Measurements from ENCODE around the gene GRK5. TPM values are rescaled to one million over a fixed set of nuclear protein-coding genes. Genes with fewer than 3 reads are reported as not detected.

GRK5 gene
- total RNA-seq, 2 donors from 2014 or later = 9.1 to 11.9 TPM

GRCh38 chr10:119466076-119466475, 258.7 kb downstream of the GRK5 start:
- peaks cover 41% of the 10 kb centered on the region for H3K27me3 Mint-ChIP-seq (ENCODE audit: insufficient read depth)
- 78 to 87% methylated on average over 6 to 10 of the region's 10 CpGs for WGBS, 2 experiments (ENCODE audit: insufficient coverage in 1 of 2, insufficient read length in 1 of 2)

GRCh38 chr10:119466655-119467054, 259.3 kb downstream of the GRK5 start:
- Mint-ChIP-seq H3K27me3 (ENCODE audit: insufficient read depth) (peaks cover 45% of the 10 kb centered on the region), H3K9me3 (peaks cover 12% of the 10 kb centered on the region), H3K27ac (no peak overlapping the region), H3K4me1 (no peaks in the 10 kb centered on the region), H3K4me3 (no peak overlapping the region), H3K36me3 (ENCODE audit: low read depth) (no peaks in the 10 kb centered on the region)
- TF ChIP-seq CTCF (conservative IDR thresholded peaks at IDR 0.05) = no peak
- no peak for DNase-seq
- H3K4me3 ChIP-seq (ENCODE audit: low read length) = no peak overlapping the region
- no peak overlapping the region for H3K9ac ChIP-seq (ENCODE audit: extremely low read depth, low read length, poor library complexity, severe bottlenecking)
- H3K27me3 ChIP-seq (ENCODE audit: control insufficient read depth, insufficient read depth, low read length, poor library complexity, severe bottlenecking) = peaks cover 13% of the 10 kb centered on the region
- WGBS, 2 experiments (ENCODE audit: insufficient coverage in 1 of 2, insufficient read length in 1 of 2) = 74 to 90% methylated on average over 6 to 7 of the region's 7 CpGs
- H3K36me3 ChIP-seq (ENCODE audit: control insufficient read depth, insufficient read depth, low read length) = no peaks in the 10 kb centered on the region
- no peak overlapping the region for H3K27ac ChIP-seq (ENCODE audit: low read depth, low read length)
- no peaks in the 10 kb centered on the region for H3K4me1 ChIP-seq (ENCODE audit: control insufficient read depth, insufficient read depth, low read length)
- H3K9me3 ChIP-seq (ENCODE audit: control insufficient read depth, low read length) = peaks cover 8% of the 10 kb centered on the region

More at GRCh38 chr10:119466076-119466475, 258.7 kb downstream of the GRK5 start:
- H3K4me1 ChIP-seq (ENCODE audit: control insufficient read depth, insufficient read depth, low read length) = no peaks in the 10 kb centered on the region
- H3K4me3 ChIP-seq (ENCODE audit: low read length) = no peak overlapping the region
- DNase-seq = no peak
- peaks cover 8% of the 10 kb centered on the region for H3K9me3 ChIP-seq (ENCODE audit: control insufficient read depth, low read length)
- H3K36me3 ChIP-seq (ENCODE audit: control insufficient read depth, insufficient read depth, low read length) = no peaks in the 10 kb centered on the region
- no peaks in the 10 kb centered on the region for H3K4me1 Mint-ChIP-seq
- no peaks in the 10 kb centered on the region for H3K36me3 Mint-ChIP-seq (ENCODE audit: low read depth)
- H3K9me3 Mint-ChIP-seq = peaks cover 12% of the 10 kb centered on the region
- no peak overlapping the region for H3K27ac ChIP-seq (ENCODE audit: low read depth, low read length)
- peaks cover 8% of the 10 kb centered on the region for H3K27me3 ChIP-seq (ENCODE audit: control insufficient read depth, insufficient read depth, low read length, poor library complexity, severe bottlenecking)
- no peak overlapping the region for H3K4me3 Mint-ChIP-seq
- H3K9ac ChIP-seq (ENCODE audit: extremely low read depth, low read length, poor library complexity, severe bottlenecking) = no peak overlapping the region
- no peak overlapping the region for H3K27ac Mint-ChIP-seq
- no peak for TF ChIP-seq CTCF (conservative IDR thresholded peaks at IDR 0.05)

- no peaks in the 10 kb centered on the region for H3K4me1 Mint-ChIP-seq
- Histone ChIP-seq H3K36me3 (ENCODE audit: control insufficient read depth, insufficient read depth, low read length) (no peaks in the 10 kb centered on the region), H3K4me1 (ENCODE audit: control insufficient read depth, insufficient read depth, low read length) (no peaks in the 10 kb centered on the region), H3K9me3 (ENCODE audit: control insufficient read depth, low read length) (no peaks in the 10 kb centered on the region), H3K27me3 (ENCODE audit: control insufficient read depth, insufficient read depth, low read length, poor library complexity, severe bottlenecking) (peaks cover 26% of the 10 kb centered on the region), H3K9ac (ENCODE audit: extremely low read depth, low read length, poor library complexity, severe bottlenecking) (no peak overlapping the region), H3K4me3 (ENCODE audit: low read length) (no peak overlapping the region), H3K27ac (ENCODE audit: low read depth, low read length) (no peak overlapping the region)
- H3K27ac Mint-ChIP-seq = no peak overlapping the region
- no peak overlapping the region for H3K4me3 Mint-ChIP-seq
- DNase-seq = no peak
- TF ChIP-seq CTCF (conservative IDR thresholded peaks at IDR 0.05) = no peak
- H3K36me3 Mint-ChIP-seq (ENCODE audit: low read depth) = no peaks in the 10 kb centered on the region
- H3K9me3 Mint-ChIP-seq = peaks cover 2% of the 10 kb centered on the region
- WGBS, 2 experiments (ENCODE audit: insufficient coverage in 1 of 2, insufficient read length in 1 of 2) = 76 to 78% methylated on average over 4 to 13 of the region's 13 CpGs
- peaks cover 50% of the 10 kb centered on the region for H3K27me3 Mint-ChIP-seq (ENCODE audit: insufficient read depth)
Observed at GRCh38 chr10:119468542-119469324, 261.4 kb downstream of the GRK5 start.

Measured in endodermal cell (in vitro differentiated cells).